GM18520 (cell line): ENCODE data around the gene TSPAN15.

Source experiments
- ATAC-seq: cut with Tn5 transposase; IDR thresholded peaks from one replicate; pipeline ENCODE4 v1.9.1; 2021; ENCODE audit not compliant: unreplicated experiment

Gene TSPAN15

GRCh38 chr10:69416695-69417094, 34.6 kb upstream of the TSPAN15 start, which contains the start of gene TACR2:
Gene TACR2, minus strand, starts transcription at chr10:69416918. Its CDS starts 595 bp downstream, at chr10:69416323.
- ATAC-seq, result no peak

- no peak for ATAC-seq
Measured at GRCh38 chr10:69417542-69417941, 33.7 kb upstream of the TSPAN15 start.

GRCh38 chr10:69418052-69418752, 33.1 kb upstream of the TSPAN15 start:
- no peak for ATAC-seq

DNA sequence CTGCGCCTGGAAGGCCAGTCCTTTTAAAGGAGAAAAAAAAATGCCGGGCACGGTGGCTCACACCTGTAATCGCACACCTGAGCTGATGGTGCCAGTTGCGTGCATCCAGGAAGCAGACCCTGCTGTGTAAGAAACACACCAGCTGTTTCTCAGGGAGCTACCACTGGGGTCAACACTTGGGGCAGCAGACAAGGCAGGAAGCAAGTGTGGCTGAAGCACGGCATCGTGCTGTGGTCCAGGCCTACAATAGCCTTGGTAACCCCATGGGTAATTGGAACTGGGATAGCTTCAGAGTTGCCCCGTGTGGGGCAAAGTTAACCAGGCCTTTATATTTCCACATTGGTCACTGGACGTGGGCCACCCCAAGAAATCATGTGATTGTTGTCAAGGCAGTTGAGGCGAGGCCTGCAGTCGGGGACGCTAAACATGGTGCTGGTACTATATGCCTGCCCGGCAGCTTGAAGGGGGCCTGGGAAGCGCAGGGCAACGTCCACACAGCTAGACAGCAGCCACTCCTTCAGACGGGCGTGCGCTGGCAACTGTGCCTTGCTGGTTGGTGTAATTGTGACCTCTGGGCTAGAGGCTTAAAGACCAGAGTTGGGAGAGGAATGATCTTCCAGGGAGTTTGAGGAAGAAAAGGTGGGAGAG, 32.0 kb upstream of the TSPAN15 start:
- ATAC-seq, result no peak

DNA sequence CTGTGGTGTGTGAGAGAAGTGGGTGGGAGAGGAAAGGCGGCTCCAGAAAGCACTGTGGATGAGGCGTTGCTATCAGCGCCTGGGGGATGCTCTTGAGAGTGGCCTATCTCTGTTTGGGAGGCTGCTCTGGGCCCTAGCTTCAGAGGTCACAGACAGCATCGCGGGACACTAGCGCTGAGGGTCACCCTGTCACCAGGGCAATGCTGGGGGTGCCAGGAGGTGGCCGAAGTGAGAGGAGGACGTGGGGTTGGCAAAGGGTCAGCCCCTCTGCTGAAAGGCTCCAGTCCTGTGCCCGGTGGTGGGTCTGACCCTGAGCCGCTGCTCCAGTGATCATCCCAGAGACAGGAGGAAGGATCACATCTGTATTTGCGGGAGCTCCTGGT, 31.5 kb upstream of the TSPAN15 start:
- ATAC-seq, result no peak

DNA sequence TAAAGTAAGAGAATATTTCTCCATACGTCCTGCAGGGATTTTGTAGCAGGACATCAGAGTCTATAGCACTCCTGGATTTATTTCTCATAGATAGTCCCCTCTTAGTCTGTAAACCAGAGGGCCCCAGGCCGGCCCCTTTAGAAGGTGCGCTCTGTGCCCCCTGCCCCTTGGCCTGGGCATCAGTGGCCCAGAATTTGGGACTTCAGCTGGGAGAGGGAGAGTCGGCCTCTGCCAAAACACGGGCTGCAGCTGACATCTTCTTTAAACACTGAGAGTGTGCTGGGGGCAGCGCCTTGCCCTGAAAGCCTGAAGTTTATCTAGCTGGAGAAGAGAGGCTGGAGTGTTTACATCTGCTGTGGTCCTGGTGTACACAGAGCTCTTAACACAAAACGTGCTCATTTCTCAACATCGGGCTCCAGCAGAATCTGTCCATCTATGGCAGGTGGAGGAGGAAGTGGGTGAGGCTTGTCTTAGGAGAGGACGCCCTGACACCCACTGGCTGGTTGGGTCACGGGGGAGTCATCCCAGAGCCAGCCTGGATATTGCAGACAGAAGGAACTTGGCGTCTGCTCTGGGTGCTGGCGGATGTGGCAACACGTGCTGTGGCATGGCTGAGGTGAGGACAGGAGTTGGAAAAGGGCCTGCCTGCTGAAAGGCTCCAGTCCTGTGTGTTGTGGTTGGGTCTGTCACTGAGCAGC, 29.5 kb upstream of the TSPAN15 start:
- no peak for ATAC-seq

DNA sequence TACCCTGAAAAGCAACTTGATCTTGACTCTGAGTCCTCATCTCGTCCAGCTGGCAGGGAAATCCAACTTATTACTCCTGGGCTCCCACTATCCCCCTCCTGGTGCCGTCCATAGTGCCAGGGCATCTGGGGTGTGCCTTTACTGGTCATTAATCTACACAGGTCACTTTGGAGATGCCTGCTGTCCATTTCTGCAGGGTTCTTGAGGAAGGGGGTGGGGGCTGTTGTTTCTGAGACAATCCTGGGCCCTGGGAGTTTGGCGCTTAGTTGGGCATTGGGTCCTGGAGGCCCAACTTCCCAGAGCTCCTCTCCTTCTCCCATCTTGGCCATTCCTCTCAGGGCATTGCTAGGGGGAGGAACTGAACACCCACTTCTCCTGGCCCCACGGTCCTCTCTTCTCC, 28.6 kb upstream of the TSPAN15 start:
- no peak for ATAC-seq

DNA sequence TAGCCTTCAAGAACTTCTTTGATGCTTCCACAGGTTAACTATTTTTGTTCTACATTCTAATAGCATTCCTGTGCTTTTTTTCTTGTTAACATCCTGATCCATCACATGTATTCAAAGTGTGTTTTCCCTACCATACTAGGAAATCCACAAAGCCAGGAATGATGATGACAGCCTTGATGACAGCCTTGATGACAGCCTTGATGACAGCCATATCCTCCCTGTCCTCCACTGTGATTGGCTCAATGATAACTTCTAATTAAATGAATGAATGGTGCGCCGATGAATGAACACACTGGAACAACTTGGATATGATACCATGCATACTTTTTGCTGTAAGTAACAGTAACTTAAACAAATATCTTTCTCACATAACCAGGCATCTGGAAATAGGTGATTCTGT, 26.2 kb upstream of the TSPAN15 start:
- no peak for ATAC-seq

DNA sequence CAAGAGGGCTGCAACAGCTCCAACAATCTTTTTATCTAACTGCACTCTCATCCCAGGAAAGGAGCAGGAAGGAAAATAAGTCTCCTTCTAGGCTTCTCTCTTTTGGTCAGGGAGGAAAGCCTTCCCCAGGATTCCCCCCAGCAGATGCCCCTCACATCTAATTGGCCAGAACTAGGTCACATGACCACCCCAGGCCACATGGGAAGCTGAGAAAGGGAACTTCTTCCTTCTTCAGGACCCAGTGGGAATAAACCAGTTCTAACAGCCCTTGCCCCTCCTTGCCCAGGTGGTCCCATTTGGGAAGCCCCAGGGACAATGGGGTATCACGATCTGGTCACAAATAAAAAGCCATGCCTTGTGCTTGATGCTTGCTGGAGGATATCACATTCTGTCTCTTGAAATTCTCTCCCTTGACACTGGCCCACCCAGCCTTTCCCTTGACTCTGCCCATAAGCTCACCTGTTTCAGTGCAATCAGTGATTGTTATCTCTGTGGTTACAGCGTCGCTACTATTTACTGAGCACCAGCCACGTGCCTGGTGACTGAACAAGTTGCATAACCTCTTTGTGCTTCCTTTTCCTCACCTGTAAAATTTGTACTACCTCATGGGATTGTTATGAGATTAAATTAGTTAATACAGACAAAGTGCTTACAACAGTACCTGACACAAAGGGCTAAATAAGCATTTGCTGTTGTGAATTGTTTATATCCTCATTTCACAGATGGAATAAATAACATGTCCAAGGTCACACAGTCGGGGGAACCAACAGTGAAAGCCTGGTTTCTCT, 25.6 kb upstream of the TSPAN15 start:
- no peak for ATAC-seq

- no peak for ATAC-seq
Measured at GRCh38 chr10:69426376-69426727, 24.9 kb upstream of the TSPAN15 start.

DNA sequence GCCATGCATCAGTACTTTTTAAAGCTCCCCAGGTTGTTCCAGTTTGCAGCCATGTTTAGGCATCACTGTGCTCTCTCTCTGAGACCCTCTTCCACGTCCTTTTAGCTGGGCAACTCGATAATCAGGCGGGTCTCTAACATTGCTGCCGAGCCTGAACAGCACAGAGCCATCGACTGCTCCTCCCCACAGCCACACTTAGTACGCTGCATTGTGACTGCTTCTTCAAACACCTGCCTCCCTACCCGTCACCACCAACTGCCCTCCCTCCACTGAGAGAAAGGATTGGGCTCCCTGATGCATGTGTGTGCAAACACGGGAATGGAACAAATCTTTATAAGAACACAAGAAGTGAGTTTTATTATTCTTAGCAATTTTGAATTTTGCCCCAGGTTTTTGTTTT, 23.1 kb upstream of the TSPAN15 start:
- no peak for ATAC-seq

GRCh38 chr10:69434169-69434568, 17.1 kb upstream of the TSPAN15 start:
- no peak for ATAC-seq

GRCh38 chr10:69434926-69435325, 16.3 kb upstream of the TSPAN15 start:
- no peak for ATAC-seq

GRCh38 chr10:69435966-69436520, 15.2 kb upstream of the TSPAN15 start:
- ATAC-seq, result no peak

DNA sequence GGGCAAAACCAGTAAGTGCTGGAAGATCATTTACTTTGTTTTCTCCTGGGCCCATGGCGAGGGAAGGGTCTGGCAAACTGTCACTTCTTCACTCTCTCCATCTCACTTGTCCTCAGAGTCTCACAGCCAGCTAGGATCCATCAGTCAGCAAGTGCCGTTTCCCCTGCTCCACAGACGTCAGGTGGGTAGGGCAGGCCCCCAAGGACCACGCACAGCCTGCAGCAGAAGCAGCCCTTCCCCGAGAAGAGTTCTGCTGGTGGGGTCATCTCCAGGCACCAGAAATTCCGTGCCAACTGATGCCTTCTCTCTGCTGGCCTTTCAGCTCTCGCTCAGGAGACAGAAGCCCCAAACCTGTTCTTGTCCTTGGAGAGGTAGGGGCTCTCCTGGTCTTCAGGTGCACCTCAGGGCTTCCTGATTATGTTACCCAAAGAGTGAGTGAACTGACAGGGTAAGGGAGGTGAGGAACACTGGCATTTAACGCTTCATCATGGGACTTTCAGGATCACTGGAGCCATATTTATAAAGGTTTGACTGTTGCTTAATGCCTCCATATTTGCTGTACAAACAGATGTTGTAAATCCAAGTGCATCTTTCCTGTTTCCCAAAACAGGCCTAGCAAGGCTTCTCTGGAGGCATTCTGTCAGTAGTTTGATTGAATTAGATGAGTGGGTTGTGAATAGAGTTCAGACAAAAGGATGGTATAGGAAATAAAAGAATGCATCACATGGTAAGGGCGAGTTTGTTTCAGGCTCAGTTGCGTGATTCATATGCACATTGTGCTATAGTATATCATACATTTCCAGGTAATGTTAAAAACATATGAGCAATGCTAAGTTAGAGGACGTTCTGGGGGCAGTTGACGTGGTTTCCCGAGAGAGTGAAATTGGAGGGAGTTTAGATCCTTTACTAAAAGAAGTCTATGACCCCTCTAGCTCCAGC, 13.7 kb upstream of the TSPAN15 start:
- ATAC-seq, result no peak

GRCh38 chr10:69438536-69439349, 12.5 kb upstream of the TSPAN15 start:
- no peak for ATAC-seq

DNA sequence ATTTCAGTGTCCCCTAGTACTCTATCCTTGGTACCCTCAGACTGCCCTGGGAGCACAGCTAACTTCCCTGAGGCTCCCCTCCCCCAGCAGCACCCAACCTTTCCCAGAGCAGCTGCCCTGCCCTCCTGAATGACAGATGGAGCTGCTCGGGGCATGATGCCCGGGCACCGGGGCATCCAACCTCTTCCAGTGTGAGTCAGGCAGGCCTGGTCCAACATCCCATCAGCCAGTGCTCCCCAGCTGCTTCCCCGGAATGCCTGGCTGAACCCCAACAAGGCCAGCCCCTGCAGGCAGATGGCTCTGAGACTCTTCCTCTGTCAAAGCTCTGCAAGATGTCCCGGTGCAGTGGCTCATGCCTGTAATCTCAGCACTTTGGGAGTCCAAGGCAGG, 11.9 kb upstream of the TSPAN15 start:
- no peak for ATAC-seq

DNA sequence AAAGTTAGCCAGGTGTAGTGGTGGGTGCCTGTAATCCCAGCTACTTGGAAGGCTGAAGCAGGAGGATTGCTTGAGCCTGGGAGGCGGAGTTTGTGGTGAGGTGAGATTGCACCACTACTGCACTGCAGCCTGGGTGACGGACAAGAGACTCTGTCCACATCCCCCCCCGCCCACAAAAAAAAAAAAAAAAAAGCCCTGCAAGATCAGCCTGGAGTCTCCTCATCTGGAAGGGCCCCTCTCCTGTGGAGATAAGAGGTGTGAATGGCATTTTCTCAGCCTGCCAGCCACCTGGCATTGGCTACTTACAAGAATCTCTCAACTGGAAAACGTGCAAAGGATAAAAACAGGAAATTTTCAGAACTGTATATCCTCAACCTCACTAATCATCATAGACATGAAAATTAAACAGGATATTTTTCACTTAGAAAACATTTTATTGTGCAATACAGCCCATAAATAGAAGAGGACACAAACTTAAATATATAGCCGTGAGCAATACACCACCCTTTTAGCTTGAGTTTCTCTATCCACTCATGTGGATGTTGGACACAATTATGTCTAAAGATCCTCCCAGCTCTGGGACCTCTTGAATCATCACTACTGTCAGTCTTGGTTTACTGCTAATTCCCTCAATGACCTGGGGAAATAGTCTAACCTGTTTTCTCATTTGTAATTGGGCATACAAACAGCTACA, 11.3 kb upstream of the TSPAN15 start:
- no peak for ATAC-seq

DNA sequence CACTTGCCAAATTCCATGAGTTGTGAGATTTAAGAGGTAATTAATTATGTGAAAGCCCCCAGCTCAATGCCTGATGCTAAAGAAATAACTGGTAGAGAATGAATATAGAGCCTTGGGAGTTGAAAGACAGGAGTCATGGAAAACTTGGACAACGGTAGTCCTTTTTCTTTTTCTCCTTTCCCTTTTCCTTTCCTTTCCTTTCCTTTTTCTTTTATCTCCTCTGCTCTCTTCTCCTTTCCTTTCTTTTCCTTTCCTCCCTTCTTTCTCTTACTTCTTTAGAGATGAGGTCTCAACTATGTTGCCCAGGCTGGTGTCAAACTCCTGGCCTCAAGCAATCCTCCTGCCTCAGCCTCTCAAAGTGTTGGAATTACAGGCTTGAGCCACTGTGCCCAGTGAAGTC, 7.9 kb upstream of the TSPAN15 start:
- no peak for ATAC-seq
